IMR-90 (cell line): ENCODE measurements around the gene GMPPB. TPM values are rescaled to one million over a fixed set of nuclear protein-coding genes. Genes with fewer than 3 reads are reported as not detected.
A peak's percentile ranks its signal among the peaks of the same experiment; 100 is the strongest.

Experiments
- ATAC-seq: fragments of 200-7000 bp; cut with Tn5 transposase; 2 replicates; pipeline ENCODE4 v1.9.1; 2020; ENCODE audit warnings: low read depth, mild to moderate bottlenecking, moderate library complexity
- BruUV-seq: library from RNA; stranded (reverse); fragments of 400-500 nt; replicated peaks from 2 replicates; lab custom pipeline; 2021; lab: Mats Ljungman, UMichigan
- CTCF ChIA-PET: fragments of 300-600 bp; formaldehyde crosslinking; extraction: SDS; loops from one replicate; lab custom pipeline; 2021; ENCODE audit warnings: antibody characterized with exemption; lab: Yijun Ruan, JAX
- POLR2A ChIA-PET: fragments of 300-600 bp; sonication (Branson Sonifier 250); formaldehyde crosslinking; loops from one replicate; lab custom pipeline; 2022; ENCODE audit warnings: antibody characterized with exemption; ENCODE audit not compliant: unreplicated experiment; lab: Charles Lee
- DNase-seq: peaks from one replicate; pipeline ENCODE4 v3.0.0; 2013
- H2AFZ ChIP-seq: replicated peaks from 2 replicates; pipeline ENCODE3; 2013; ENCODE audit warnings: low read length, mild to moderate bottlenecking; ENCODE audit not compliant: poor library complexity
- H2AK5ac ChIP-seq: 2 replicates; pipeline ENCODE4 v1.6.1; 2013; ENCODE audit warnings: low read depth, low read length, inconsistent platforms
- H2AK9ac ChIP-seq: replicated peaks from 2 replicates; pipeline ENCODE3; 2013; ENCODE audit warnings: mild to moderate bottlenecking, low read depth, low read length, moderate library complexity; ENCODE audit not compliant: poor library complexity
- H2BK120ac ChIP-seq: 2 replicates; pipeline ENCODE4 v1.6.1; 2013; ENCODE audit warnings: low read depth, low read length, inconsistent platforms
- H2BK15ac ChIP-seq: 3 replicates; pipeline ENCODE4 v1.6.1; 2013; ENCODE audit warnings: low read depth, low read length, inconsistent platforms
- H2BK20ac ChIP-seq: 2 replicates; pipeline ENCODE4 v1.6.1; 2013; ENCODE audit warnings: low read depth, mild to moderate bottlenecking, inconsistent platforms, low read length, moderate library complexity
- H2BK5ac ChIP-seq: 2 replicates; pipeline ENCODE4 v1.6.1; 2013; ENCODE audit warnings: mild to moderate bottlenecking, low read depth, low read length, inconsistent platforms; ENCODE audit not compliant: poor library complexity, severe bottlenecking
- H3K14ac ChIP-seq: replicated peaks from 2 replicates; pipeline ENCODE4 v1.6.1; 2013; ENCODE audit warnings: low read depth, low read length, inconsistent platforms
- H3K18ac ChIP-seq: 2 replicates; pipeline ENCODE4 v1.6.1; 2013; ENCODE audit warnings: low read depth, low read length, control low read depth
- H3K23ac ChIP-seq: 2 replicates; pipeline ENCODE4 v1.6.1; 2013; ENCODE audit warnings: low read depth, low read length, inconsistent platforms
- H3K27ac ChIP-seq: 2 replicates; pipeline ENCODE4 v1.5.1; 2013; ENCODE audit warnings: mild to moderate bottlenecking, control low read depth, low read length; ENCODE audit not compliant: insufficient read depth
- H3K27me3 ChIP-seq: 2 replicates; pipeline ENCODE4 v1.6.1; 2013; ENCODE audit warnings: low read length; ENCODE audit not compliant: control insufficient read depth, insufficient read depth
- H3K36me3 ChIP-seq: 2 replicates; pipeline ENCODE4 v1.6.1; 2013; ENCODE audit warnings: low read length, mixed read lengths; ENCODE audit not compliant: control insufficient read depth, insufficient read depth
- H3K4ac ChIP-seq: 2 replicates; pipeline ENCODE4 v1.6.1; 2013; ENCODE audit warnings: low read depth, low read length, inconsistent platforms
- H3K4me1 ChIP-seq: 2 replicates; pipeline ENCODE4 v1.6.1; 2013; ENCODE audit warnings: low read length, mixed read lengths; ENCODE audit not compliant: control insufficient read depth, insufficient read depth
- H3K4me2 ChIP-seq: 2 replicates; pipeline ENCODE4 v1.6.1; 2013; ENCODE audit warnings: low read depth, mild to moderate bottlenecking, control low read depth, low read length, moderate library complexity
- H3K4me3 ChIP-seq: 2 replicates; pipeline ENCODE4 v1.5.1; 2013; ENCODE audit warnings: low read depth, mild to moderate bottlenecking, control low read depth, low read length, moderate library complexity; ENCODE audit not compliant: insufficient read depth
- H3K56ac ChIP-seq: 2 replicates; pipeline ENCODE4 v1.6.1; 2013; ENCODE audit warnings: low read length, inconsistent platforms; ENCODE audit not compliant: insufficient read depth; ENCODE audit errors: extremely low read depth
- H3K79me1 ChIP-seq, 2 experiments: 2 replicates each; pipeline ENCODE4 v1.6.1; 2013; ENCODE audit warnings: low read length in 2 of 2, inconsistent platforms in 1 of 2, low read depth in 1 of 2
- H3K9ac ChIP-seq: 2 replicates; pipeline ENCODE4 v1.6.1; 2013; ENCODE audit warnings: low read depth, low read length, control low read depth
- H3K9me1 ChIP-seq: 2 replicates; pipeline ENCODE4 v1.6.1; 2013; ENCODE audit warnings: low read length, inconsistent platforms; ENCODE audit not compliant: insufficient read depth
- H3K9me3 ChIP-seq: 2 replicates; pipeline ENCODE4 v1.6.1; 2013; ENCODE audit warnings: low read length; ENCODE audit not compliant: control insufficient read depth, insufficient read depth
- H4K20me1 ChIP-seq: 2 replicates; pipeline ENCODE4 v1.6.1; 2013; ENCODE audit warnings: low read length, inconsistent platforms; ENCODE audit not compliant: insufficient read depth
- H4K5ac ChIP-seq: 2 replicates; pipeline ENCODE4 v1.6.1; 2013; ENCODE audit warnings: mild to moderate bottlenecking, low read depth, low read length, control low read depth
- H4K8ac ChIP-seq, 2 experiments: 2 replicates each; pipeline ENCODE4 v1.6.1; 2013; ENCODE audit warnings: low read depth in 2 of 2, low read length in 2 of 2, control low read depth in 1 of 2, inconsistent platforms in 1 of 2
- H4K91ac ChIP-seq: 2 replicates; pipeline ENCODE4 v1.6.1; 2013; ENCODE audit warnings: low read depth, low read length, inconsistent platforms; ENCODE audit not compliant: insufficient read depth
- CEBPB ChIP-seq: IDR thresholded peaks from 2 replicates; pipeline ENCODE4 v1.6.1; 2012; ENCODE audit warnings: low read depth, low read length, improper control_type of control experiment
- CTCF ChIP-seq: conservative IDR thresholded peaks from 2 replicates; pipeline ENCODE4 v1.5.1; 2012; ENCODE audit warnings: mild to moderate bottlenecking, low read depth, low read length, improper control_type of control experiment
- WGBS, 2 experiments: methylation state at CpG; one replicate each; pipeline versions ENCODE4 v1.1.5 to v1.1.7; 2013; ENCODE audit warnings: missing lambda C conversion rate in 2 of 2; ENCODE audit not compliant: insufficient read length in 1 of 2; ENCODE audit errors: extremely low coverage in 2 of 2; 5-methylcytosine and 5-hydroxymethylcytosine counted together
- dilution Hi-C: fragments of 300-500 bp; cut with HindIII; formaldehyde crosslinking; loops from one replicate; pipeline ENCODE4 v1.14.3; 2018; ENCODE audit warnings: low sequenced_read_pairs; ENCODE audit not compliant: unreplicated experiment
- in situ Hi-C: fragments of 300-500 bp; cut with MboI; formaldehyde crosslinking; loops from 3 replicates; pipeline ENCODE4 v1.14.3; 2019; ENCODE audit warnings: low sequenced_read_pairs, inconsistent platforms, mixed read lengths
- intact Hi-C: fragments of 100-400 bp; cut with micrococcal nuclease; formaldehyde crosslinking; loops from 2 replicates; pipeline ENCODE4 v1.10.0; 2022
- polyA plus RNA-seq, 3 experiments: library from polyadenylated mRNA; depleted of rRNA; stranded (reverse); fragments of >200 nt; gene quantifications; 2 replicates each; pipeline ENCODE4 v1.2.3, GENCODE V29; 2012; ENCODE audit warnings: low replicate concordance in 1 of 3
- total RNA-seq: library from RNA; depleted of rRNA; stranded (reverse); fragments of >200 nt; gene quantifications from 2 replicates; pipeline ENCODE4 v1.2.3, GENCODE V29; 2012

Gene GMPPB
- total and polyA plus RNA-seq, 2 of the 4 experiments (the other 2 are of a cell fraction), result 27.9 to 37.3 TPM

- no peak overlapping the region for H2BK15ac ChIP-seq
- dilution Hi-C loops (no loop called here), in situ Hi-C loops (no loop called here), intact Hi-C loops (no loop called here)
- H2BK120ac ChIP-seq, result no peak overlapping the region
- no peak overlapping the region for H2AFZ ChIP-seq
- no peak overlapping the region for H3K56ac ChIP-seq
- no peak overlapping the region for H4K5ac ChIP-seq
- no peaks in the 10 kb centered on the region for H3K9me3 ChIP-seq
- CTCF ChIA-PET, result no interaction called here
- DNase-seq (peak; percentile 79), ATAC-seq (peak; percentile 47; the same call in 1 of the 2 replicates)
- peak overlapping the region; percentile 28; the same call in 1 of the 2 replicates for H3K23ac ChIP-seq
- H3K27ac ChIP-seq, result no peak overlapping the region
- H3K36me3 ChIP-seq, result peaks cover 12% of the 10 kb centered on the region
- 0 out of 2 replicates have a peak overlapping the region, but pooled peaks have one; percentile 5 for H3K14ac ChIP-seq
- H3K4ac ChIP-seq, result peak overlapping the region; percentile 26
- H4K91ac ChIP-seq, result no peak overlapping the region; the same call in 1 of the 2 replicates
- H3K27me3 ChIP-seq, result no peaks in the 10 kb centered on the region
- no peak for TF ChIP-seq CTCF
- peak; percentile 80 for TF ChIP-seq CEBPB
- H2AK9ac ChIP-seq, result peak overlapping the region; percentile 57
- no peak overlapping the region for H3K4me3 ChIP-seq
- peaks cover 35% of the 10 kb centered on the region for H4K20me1 ChIP-seq
- peak overlapping the region; percentile 55 for H2BK5ac ChIP-seq
- H3K9me1 ChIP-seq, result peaks cover 13% of the 10 kb centered on the region
- POLR2A ChIA-PET, result no interaction called here
- H3K9ac ChIP-seq, result no peak overlapping the region
- H3K79me1 ChIP-seq, result peaks cover 30 to 70% of the 10 kb centered on the region in 2 experiments
- no peak overlapping the region for H3K18ac ChIP-seq
- WGBS, 2 experiments, result 84% methylated on average over 6 of the region's 13 CpGs; no CpG with 5 or more reads in 1 of the 2 experiments
- H3K4me1 ChIP-seq, result peaks cover 7% of the 10 kb centered on the region; the same call in 1 of the 2 replicates
- H4K8ac ChIP-seq, result peak overlapping the region in 1 of 2 experiments; percentile 14; a peak in 1 of 4 replicates
- no peak overlapping the region for H3K4me2 ChIP-seq
- BruUV-seq, result no TSS peak
- peak overlapping the region; percentile 8; the same call in 1 of the 2 replicates for H2BK20ac ChIP-seq
- H2AK5ac ChIP-seq, result peak overlapping the region; percentile 29; the same call in 1 of the 2 replicates
Observed at GRCh38 chr3:49747792-49748480, 24.2 kb upstream of the GMPPB start.
